Measurements from ENCODE around the gene PDE3A.

- TF ChIP-seq CTCF (IDR thresholded peaks at IDR 0.05) (no peak), POLR2AphosphoS5 (IDR thresholded peaks at IDR 0.05) (no peak)
These were observed 80.4 kb downstream of the PDE3A start for GRCh38 chr12:20448781-20449180.

Data from prostate gland (tissue), 2 donors.